GM23338 (cell line): ENCODE data around the gene CDHR2. TPM values are rescaled to one million over a fixed set of nuclear protein-coding genes. Genes with fewer than 3 reads are reported as not detected.

Experiments used
- ATAC-seq: fragments of 200-7000 bp; cut with Tn5 transposase; 3 replicates; pipeline ENCODE4 v1.9.1; 2020
- DNase-seq: peaks from one replicate; pipeline ENCODE4 v3.0.0-alpha.2; 2015; ENCODE audit warnings: low spot score
- H2AFZ ChIP-seq: fragments of 200-600 bp; sonication (generic); 2 replicates; pipeline ENCODE4 v1.8.0; 2016; ENCODE audit warnings: antibody characterized with exemption, mild to moderate bottlenecking, moderate library complexity
- H3F3A ChIP-seq: fragments of 200-600 bp; sonication (generic); replicated peaks from 2 replicates; pipeline ENCODE4 v1.8.0; 2017; ENCODE audit warnings: antibody characterized with exemption, mixed run types, low read depth
- H3K27ac ChIP-seq: fragments of 200-600 bp; sonication (generic); 2 replicates; pipeline ENCODE4 v1.6.1; 2016; ENCODE audit warnings: low read depth
- H3K27me3 ChIP-seq: fragments of 200-600 bp; sonication (generic); 2 replicates; pipeline ENCODE4 v1.8.0; 2016; ENCODE audit warnings: mild to moderate bottlenecking, mixed run types, moderate library complexity; ENCODE audit not compliant: insufficient read depth
- H3K36me3 ChIP-seq: fragments of 200-600 bp; sonication (generic); 2 replicates; pipeline ENCODE4 v1.8.0; 2016; ENCODE audit warnings: mild to moderate bottlenecking; ENCODE audit not compliant: insufficient read depth
- H3K4me1 ChIP-seq: fragments of 200-600 bp; sonication (generic); 2 replicates; pipeline ENCODE4 v1.8.0; 2016; ENCODE audit warnings: mild to moderate bottlenecking, moderate library complexity; ENCODE audit not compliant: insufficient read depth
- H3K4me2 ChIP-seq: fragments of 200-600 bp; sonication (generic); 2 replicates; pipeline ENCODE4 v1.7.1; 2017; ENCODE audit warnings: mixed run types
- H3K4me3 ChIP-seq: fragments of 200-600 bp; sonication (generic); 2 replicates; pipeline ENCODE4 v1.6.1; 2016; ENCODE audit warnings: mixed run types
- H3K79me2 ChIP-seq: fragments of 200-600 bp; sonication (generic); replicated peaks from 2 replicates; pipeline ENCODE4 v1.8.0; 2017; ENCODE audit warnings: mild to moderate bottlenecking; ENCODE audit not compliant: insufficient read depth
- H3K9me2 ChIP-seq: fragments of 200-600 bp; sonication (generic); 2 replicates; pipeline ENCODE4 v1.8.0; 2017; ENCODE audit not compliant: insufficient read depth
- H4K20me1 ChIP-seq: fragments of 200-600 bp; sonication (generic); replicated peaks from 2 replicates; pipeline ENCODE4 v1.8.0; 2017; ENCODE audit warnings: mild to moderate bottlenecking; ENCODE audit not compliant: insufficient read depth
- H3K27ac Mint-ChIP-seq: 2 replicates; pipeline ENCODE4 v1.8.0; 2020; ENCODE audit warnings: inconsistent platforms, mild to moderate bottlenecking, moderate library complexity, mixed read lengths
- H3K27me3 Mint-ChIP-seq: 3 replicates; pipeline ENCODE4 v1.8.0; 2022; ENCODE audit warnings: low read depth, mild to moderate bottlenecking, moderate library complexity, mixed read lengths, inconsistent platforms; ENCODE audit not compliant: insufficient read depth, poor library complexity
- H3K36me3 Mint-ChIP-seq: 3 replicates; pipeline ENCODE4 v1.8.0; 2021; ENCODE audit warnings: low read depth, mild to moderate bottlenecking, inconsistent platforms, moderate library complexity, mixed read lengths
- H3K4me1 Mint-ChIP-seq: 3 replicates; pipeline ENCODE4 v1.8.0; 2020; ENCODE audit warnings: mild to moderate bottlenecking, inconsistent platforms, mixed read lengths
- H3K4me3 Mint-ChIP-seq: 3 replicates; pipeline ENCODE4 v1.8.0; 2021; ENCODE audit warnings: moderate library complexity, mild to moderate bottlenecking, inconsistent platforms, mixed read lengths
- H3K9me3 Mint-ChIP-seq: 3 replicates; pipeline ENCODE4 v1.8.0; 2020; ENCODE audit warnings: moderate library complexity, mild to moderate bottlenecking, inconsistent platforms, mixed read lengths
- CREB1 ChIP-seq: fragments of 250-450 bp; sonication (Bioruptor Pico); IDR thresholded peaks from 2 replicates; pipeline ENCODE4 v1.5.0; 2020; ENCODE audit warnings: low read depth, mild to moderate bottlenecking, moderate library complexity
- CTCF ChIP-seq, 2 experiments: fragments of 200-600 bp in 1 of 2; sonication (generic) in 1 of 2; conservative IDR thresholded peaks; 2 replicates each; pipeline versions ENCODE4 v1.5.1 to v1.6.1; 2016 to 2017; ENCODE audit warnings: antibody characterized with exemption in 2 of 2, low read depth in 2 of 2, mild to moderate bottlenecking in 2 of 2, moderate library complexity in 1 of 2
- EZH2 ChIP-seq: fragments of 200-600 bp; sonication (generic); IDR thresholded peaks from one replicate; pipeline ENCODE4 v1.8.0; 2017; ENCODE audit warnings: antibody characterized with exemption, mild to moderate bottlenecking, low read depth; ENCODE audit not compliant: unreplicated experiment
- EZH2phosphoT487 ChIP-seq: fragments of 200-600 bp; sonication (generic); IDR thresholded peaks from one replicate; pipeline ENCODE4 v1.8.1; 2018; ENCODE audit warnings: antibody characterized with exemption; ENCODE audit not compliant: unreplicated experiment
- JUNB ChIP-seq: IDR thresholded peaks from one replicate; pipeline ENCODE4 v1.6.1; 2016; ENCODE audit warnings: antibody characterized with exemption; ENCODE audit not compliant: unreplicated experiment
- NANOG ChIP-seq: IDR thresholded peaks from 2 replicates; pipeline ENCODE4 v1.6.1; 2016; ENCODE audit warnings: antibody characterized with exemption, borderline replicate concordance
- POLR2AphosphoS5 ChIP-seq: IDR thresholded peaks from 2 replicates; pipeline ENCODE4 v1.6.1; 2016; ENCODE audit warnings: antibody characterized with exemption, low read depth
- REST ChIP-seq: IDR thresholded peaks from one replicate; pipeline ENCODE4 v1.6.1; 2018; ENCODE audit warnings: antibody characterized with exemption; ENCODE audit not compliant: unreplicated experiment
- STAT1 ChIP-seq: IDR thresholded peaks from one replicate; pipeline ENCODE4 v1.6.1; 2016; ENCODE audit warnings: antibody characterized with exemption; ENCODE audit not compliant: unreplicated experiment
- ZNF114 ChIP-seq: fragments of 250-450 bp; sonication (Bioruptor Pico); IDR thresholded peaks from 2 replicates; pipeline ENCODE4 v1.5.0; 2020; ENCODE audit warnings: mild to moderate bottlenecking, moderate library complexity
- ZNF331 ChIP-seq: fragments of 250-450 bp; sonication (Bioruptor Pico); IDR thresholded peaks from 2 replicates; pipeline ENCODE4 v1.5.0; 2020; ENCODE audit warnings: low read depth, mild to moderate bottlenecking, moderate library complexity
- ZNF462 ChIP-seq: fragments of 250-450 bp; sonication (Bioruptor Pico); IDR thresholded peaks from 2 replicates; pipeline ENCODE4 v1.5.0; 2020; ENCODE audit warnings: mild to moderate bottlenecking, moderate library complexity
- polyA plus RNA-seq: library from polyadenylated mRNA; unstranded; fragments of >200 nt; fragmentation: Nextera tagmentation; extraction: Ambion mirVana; gene quantifications from 2 replicates; pipeline ENCODE4 v1.2.1, GENCODE V29; 2016
- total RNA-seq: library from RNA; depleted of rRNA; stranded (reverse); fragments of >200 nt; shearing (Covaris generic); gene quantifications from 2 replicates; pipeline ENCODE4 v1.2.3, GENCODE V29; 2014
- TF ChIP-seq, protein P1 (sequence below): IDR thresholded peaks from 2 replicates; pipeline ENCODE4 v1.6.1; 2016; ENCODE audit warnings: antibody characterized with exemption

Gene CDHR2
- total and polyA plus RNA-seq, 2 experiments from 2014 or later: not detected

DNA sequence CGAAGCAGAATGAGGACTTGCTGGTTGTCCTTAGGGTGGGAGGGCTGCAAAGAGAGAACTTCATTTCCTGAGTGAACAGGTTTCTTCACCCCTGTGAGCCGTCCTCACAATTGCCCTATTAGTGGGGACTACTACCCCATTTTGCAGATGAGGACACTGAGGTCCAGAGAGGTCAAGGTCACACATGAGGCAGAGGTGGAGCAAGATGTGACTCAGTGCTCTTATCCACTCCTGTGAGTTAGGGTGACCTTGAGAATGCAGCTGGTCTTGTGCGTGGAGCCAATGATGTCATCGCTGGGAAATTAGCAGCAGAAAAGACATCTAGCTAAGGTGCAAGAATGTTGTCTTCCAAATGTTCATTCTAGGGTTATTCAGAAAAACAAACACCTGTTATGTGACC, 33.9 kb downstream of the CDHR2 start:
- peaks cover 19% of the 10 kb centered on the region for H3K27me3 Mint-ChIP-seq
- H2AFZ ChIP-seq: no peak overlapping the region
- no peak for TF ChIP-seq JUNB
- TF ChIP-seq EZH2phosphoT487: no peak
- TF ChIP-seq CREB1 (CRISPR knock-in tag): no peak
- TF ChIP-seq NANOG: no peak
- no peak for TF ChIP-seq ZNF331 (CRISPR knock-in tag)
- TF ChIP-seq CTCF (conservative IDR thresholded peaks at IDR 0.05; ENCODE audit: low read depth in 2 of 2): no peak
- TF ChIP-seq ZNF462 (CRISPR knock-in tag): no peak
- no peak for TF ChIP-seq ZNF114 (CRISPR knock-in tag)
- no peak for TF ChIP-seq EZH2
- TF ChIP-seq POLR2AphosphoS5: no peak
- TF ChIP-seq, protein P1, sequence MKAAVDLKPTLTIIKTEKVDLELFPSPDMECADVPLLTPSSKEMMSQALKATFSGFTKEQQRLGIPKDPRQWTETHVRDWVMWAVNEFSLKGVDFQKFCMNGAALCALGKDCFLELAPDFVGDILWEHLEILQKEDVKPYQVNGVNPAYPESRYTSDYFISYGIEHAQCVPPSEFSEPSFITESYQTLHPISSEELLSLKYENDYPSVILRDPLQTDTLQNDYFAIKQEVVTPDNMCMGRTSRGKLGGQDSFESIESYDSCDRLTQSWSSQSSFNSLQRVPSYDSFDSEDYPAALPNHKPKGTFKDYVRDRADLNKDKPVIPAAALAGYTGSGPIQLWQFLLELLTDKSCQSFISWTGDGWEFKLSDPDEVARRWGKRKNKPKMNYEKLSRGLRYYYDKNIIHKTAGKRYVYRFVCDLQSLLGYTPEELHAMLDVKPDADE: no peak
- no peak for TF ChIP-seq REST
- TF ChIP-seq STAT1: no peak
- no peaks in the 10 kb centered on the region for H3K36me3 Mint-ChIP-seq
- no peak overlapping the region for H3K27ac ChIP-seq
- no peaks in the 10 kb centered on the region for H3F3A ChIP-seq
- H3K9me2 ChIP-seq: no peaks in the 10 kb centered on the region
- no peak for ATAC-seq
- no peaks in the 10 kb centered on the region; the same call in 1 of the 2 replicates for H3K36me3 ChIP-seq
- no peaks in the 10 kb centered on the region for H3K4me1 ChIP-seq
- H3K4me2 ChIP-seq: no peak overlapping the region
- no peaks in the 10 kb centered on the region for H3K79me2 ChIP-seq
- H3K4me3 ChIP-seq: no peak overlapping the region
- H3K27ac Mint-ChIP-seq: no peak overlapping the region
- peaks cover 25% of the 10 kb centered on the region for H3K9me3 Mint-ChIP-seq
- H3K4me3 Mint-ChIP-seq: no peak overlapping the region
- no peaks in the 10 kb centered on the region; the same call in 1 of the 2 replicates for H4K20me1 ChIP-seq
- no peak for DNase-seq
- H3K27me3 ChIP-seq: no peaks in the 10 kb centered on the region
- H3K4me1 Mint-ChIP-seq: peaks cover 5% of the 10 kb centered on the region; the same call in 1 of the 3 replicates
